NT2/D1 (cell line): ENCODE data around the gene LAMB1.

ENCODE experiments used
- DNase-seq: peaks from one replicate; pipeline ENCODE4 v3.0.0-alpha.2; 2011; ENCODE audit warnings: low read depth, low spot score
- H3K27me3 ChIP-seq: 2 replicates; pipeline ENCODE4 v1.6.0; 2011; ENCODE audit warnings: mild to moderate bottlenecking; ENCODE audit not compliant: insufficient read length, insufficient read depth
- H3K36me3 ChIP-seq: 2 replicates; pipeline ENCODE4 v1.6.1; 2011; ENCODE audit warnings: mild to moderate bottlenecking, low read length, mixed read lengths; ENCODE audit not compliant: insufficient read depth, insufficient read length
- H3K4me1 ChIP-seq: 2 replicates; pipeline ENCODE4 v1.5.1; 2011; ENCODE audit not compliant: insufficient read depth, insufficient read length
- H3K4me3 ChIP-seq: 2 replicates; pipeline ENCODE4 v1.5.1; 2011; ENCODE audit warnings: low read depth; ENCODE audit not compliant: insufficient read length
- H3K9ac ChIP-seq: 2 replicates; pipeline ENCODE4 v1.6.0; 2011; ENCODE audit warnings: low read depth; ENCODE audit not compliant: insufficient read length
- H3K9me3 ChIP-seq: 2 replicates; pipeline ENCODE4 v1.5.1; 2011; ENCODE audit warnings: mild to moderate bottlenecking, low read length; ENCODE audit not compliant: insufficient read depth
- SUZ12 ChIP-seq: IDR thresholded peaks from 2 replicates; pipeline ENCODE4 v1.6.1; 2011; ENCODE audit not compliant: insufficient read length, insufficient read depth; ENCODE audit errors: extremely low read depth
- YY1 ChIP-seq: IDR thresholded peaks from 2 replicates; pipeline ENCODE4 v1.6.1; 2011; ENCODE audit not compliant: insufficient read length, insufficient read depth
- ZNF274 ChIP-seq: IDR thresholded peaks from 2 replicates; pipeline ENCODE4 v1.6.1; 2011; ENCODE audit warnings: mild to moderate bottlenecking, low read depth, low read length

LAMB1 gene

GRCh38 chr7:107996072-107996882 lies 6.7 kb downstream of the LAMB1 start:
- Histone ChIP-seq H3K4me3 (no peak overlapping the region), H3K4me1 (peaks cover 1% of the 10 kb centered on the region), H3K36me3 (peaks cover 83% of the 10 kb centered on the region), H3K9ac (no peak overlapping the region), H3K27me3 (no peaks in the 10 kb centered on the region), H3K9me3 (no peaks in the 10 kb centered on the region)
- DNase-seq: no peak
- TF ChIP-seq ZNF274 (no peak), YY1 (no peak), SUZ12 (no peak)

DNA sequence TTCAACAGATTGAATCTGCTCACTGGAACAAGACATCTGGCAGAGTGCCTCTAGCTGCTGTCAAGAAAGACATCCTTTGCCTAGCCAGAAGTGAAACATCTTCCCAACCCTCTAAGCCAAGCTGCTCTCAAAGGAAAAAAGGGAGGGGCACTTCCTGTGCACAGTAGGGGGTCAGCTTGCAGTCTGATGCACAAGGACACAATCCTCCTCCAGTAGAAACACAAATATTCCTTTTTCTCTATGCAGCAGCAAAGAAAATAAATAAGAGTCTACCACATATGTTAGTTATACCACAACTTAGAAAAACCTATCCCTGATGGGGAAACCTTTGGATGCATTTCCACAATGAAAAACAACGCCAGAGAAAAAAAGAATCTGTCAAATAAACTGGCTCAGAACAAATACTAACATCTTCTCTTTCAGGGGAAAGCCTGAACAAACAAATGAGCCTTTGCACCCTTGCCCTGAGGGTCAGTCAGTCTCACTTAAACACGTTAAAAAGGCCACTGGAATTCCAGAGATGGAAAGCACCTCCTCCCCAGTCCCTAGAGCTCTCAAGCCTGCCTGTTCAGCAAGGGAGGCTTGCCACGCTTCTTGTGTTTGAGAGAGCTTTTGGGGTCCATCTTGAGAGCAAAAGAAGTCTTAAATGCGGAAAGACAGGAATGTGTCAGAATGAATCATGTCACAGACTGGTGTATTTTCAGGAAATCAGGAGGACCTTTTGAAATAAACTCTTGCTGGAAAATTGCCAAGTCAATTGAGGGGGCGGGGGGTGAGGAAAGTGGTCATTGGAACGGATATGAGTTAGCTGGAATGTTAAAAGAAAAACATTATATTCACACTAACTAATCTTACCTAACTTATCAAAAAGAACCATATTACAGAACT lies 7.5 kb downstream of the LAMB1 start:
- Histone ChIP-seq H3K36me3 (peaks cover 79% of the 10 kb centered on the region), H3K9ac (no peak overlapping the region), H3K9me3 (no peaks in the 10 kb centered on the region), H3K4me3 (no peak overlapping the region), H3K4me1 (peaks cover 1% of the 10 kb centered on the region), H3K27me3 (no peaks in the 10 kb centered on the region)
- TF ChIP-seq YY1 (no peak), ZNF274 (no peak), SUZ12 (no peak)
- peak; percentile 72 for DNase-seq

- peaks cover 1% of the 10 kb centered on the region for H3K4me1 ChIP-seq
- no peak overlapping the region for H3K9ac ChIP-seq
- TF ChIP-seq ZNF274: no peak
- TF ChIP-seq YY1: no peak
- TF ChIP-seq SUZ12: no peak
- no peaks in the 10 kb centered on the region for H3K9me3 ChIP-seq
- no peaks in the 10 kb centered on the region for H3K27me3 ChIP-seq
- H3K4me3 ChIP-seq: no peak overlapping the region
- peaks cover 78% of the 10 kb centered on the region for H3K36me3 ChIP-seq
- no peak for DNase-seq
Observed at GRCh38 chr7:107994421-107995030, 8.4 kb downstream of the LAMB1 start.

GRCh38 chr7:107993891-107994291 lies 9.1 kb downstream of the LAMB1 start:
- no peak overlapping the region for H3K4me3 ChIP-seq
- H3K27me3 ChIP-seq: no peaks in the 10 kb centered on the region
- H3K36me3 ChIP-seq: peaks cover 78% of the 10 kb centered on the region
- H3K4me1 ChIP-seq: peaks cover under 1% of the 10 kb centered on the region
- no peak for TF ChIP-seq SUZ12
- no peak for TF ChIP-seq YY1
- TF ChIP-seq ZNF274: no peak
- no peak for DNase-seq
- H3K9me3 ChIP-seq: no peaks in the 10 kb centered on the region
- no peak overlapping the region for H3K9ac ChIP-seq

- Histone ChIP-seq H3K27me3 (no peaks in the 10 kb centered on the region), H3K4me1 (no peaks in the 10 kb centered on the region), H3K9me3 (no peaks in the 10 kb centered on the region), H3K4me3 (no peak overlapping the region), H3K36me3 (peaks cover 83% of the 10 kb centered on the region), H3K9ac (no peak overlapping the region)
- DNase-seq: no peak
- no peak for TF ChIP-seq ZNF274
- no peak for TF ChIP-seq SUZ12
- TF ChIP-seq YY1: no peak
Observed at GRCh38 chr7:107989618-107990373, 13.2 kb downstream of the LAMB1 start.

DNA sequence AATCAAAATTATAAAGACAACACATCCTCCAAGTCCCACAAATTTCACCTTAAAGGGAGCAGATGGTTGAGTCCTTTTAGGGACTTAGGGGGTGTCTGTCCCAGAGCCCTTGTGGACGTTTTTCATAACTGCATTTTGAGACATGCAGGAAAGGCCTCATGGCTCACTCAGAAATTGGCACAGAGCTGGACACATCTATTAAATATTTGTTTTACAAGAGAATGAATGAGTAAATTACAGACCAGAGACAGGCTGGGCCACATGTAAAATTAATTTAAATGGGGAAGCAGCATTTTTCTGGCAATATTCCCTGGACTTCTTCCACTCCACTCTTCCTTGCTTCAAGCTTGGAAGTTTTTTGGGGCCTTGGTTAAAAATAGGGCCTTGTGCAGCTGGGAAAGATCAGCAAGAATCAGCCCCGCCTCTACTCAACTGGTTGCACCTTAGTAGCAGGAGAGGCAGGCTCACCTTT lies 20.0 kb downstream of the LAMB1 start:
- no peak overlapping the region for H3K4me3 ChIP-seq
- H3K36me3 ChIP-seq: peaks cover 76% of the 10 kb centered on the region
- no peaks in the 10 kb centered on the region for H3K4me1 ChIP-seq
- H3K27me3 ChIP-seq: no peaks in the 10 kb centered on the region
- H3K9me3 ChIP-seq: no peaks in the 10 kb centered on the region
- no peak for DNase-seq
- no peak overlapping the region for H3K9ac ChIP-seq
- TF ChIP-seq YY1 (no peak), SUZ12 (no peak), ZNF274 (no peak)
